ENCODE measurements around the gene USP53.

DNA sequence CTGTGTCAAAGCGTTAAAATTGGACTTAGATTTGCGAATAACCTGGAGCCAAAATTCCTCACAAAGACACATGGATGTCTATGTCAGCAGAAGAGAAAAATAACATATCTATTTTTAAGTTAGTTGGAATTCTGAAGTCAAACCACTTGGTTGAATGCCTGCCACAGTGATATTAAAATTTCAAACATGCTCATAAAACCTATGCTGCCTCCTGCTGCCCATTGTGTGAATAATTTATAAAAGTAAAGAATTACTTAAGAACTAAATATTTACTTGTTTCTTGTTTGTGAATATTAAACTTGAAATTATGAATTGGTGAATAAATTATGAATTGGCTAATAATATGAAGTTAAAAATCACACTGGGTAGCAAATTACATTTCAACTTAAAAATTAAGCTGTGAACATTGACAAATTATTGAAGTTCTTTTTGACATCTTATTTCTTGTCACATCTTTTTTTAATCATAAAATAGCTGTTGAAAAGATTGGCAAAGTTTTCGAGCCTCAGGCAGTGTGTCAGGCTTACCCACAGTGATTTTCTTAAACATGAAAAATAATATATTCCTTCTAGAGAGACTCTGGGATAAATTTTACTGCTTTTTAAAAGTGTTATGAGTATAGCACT lies 74.0 kb downstream of the USP53 start:
- TF ChIP-seq, protein P1, sequence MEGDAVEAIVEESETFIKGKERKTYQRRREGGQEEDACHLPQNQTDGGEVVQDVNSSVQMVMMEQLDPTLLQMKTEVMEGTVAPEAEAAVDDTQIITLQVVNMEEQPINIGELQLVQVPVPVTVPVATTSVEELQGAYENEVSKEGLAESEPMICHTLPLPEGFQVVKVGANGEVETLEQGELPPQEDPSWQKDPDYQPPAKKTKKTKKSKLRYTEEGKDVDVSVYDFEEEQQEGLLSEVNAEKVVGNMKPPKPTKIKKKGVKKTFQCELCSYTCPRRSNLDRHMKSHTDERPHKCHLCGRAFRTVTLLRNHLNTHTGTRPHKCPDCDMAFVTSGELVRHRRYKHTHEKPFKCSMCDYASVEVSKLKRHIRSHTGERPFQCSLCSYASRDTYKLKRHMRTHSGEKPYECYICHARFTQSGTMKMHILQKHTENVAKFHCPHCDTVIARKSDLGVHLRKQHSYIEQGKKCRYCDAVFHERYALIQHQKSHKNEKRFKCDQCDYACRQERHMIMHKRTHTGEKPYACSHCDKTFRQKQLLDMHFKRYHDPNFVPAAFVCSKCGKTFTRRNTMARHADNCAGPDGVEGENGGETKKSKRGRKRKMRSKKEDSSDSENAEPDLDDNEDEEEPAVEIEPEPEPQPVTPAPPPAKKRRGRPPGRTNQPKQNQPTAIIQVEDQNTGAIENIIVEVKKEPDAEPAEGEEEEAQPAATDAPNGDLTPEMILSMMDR (IDR thresholded peaks at IDR 0.05; ENCODE audit: low read depth, low read length, poor library complexity, severe bottlenecking), result peak; percentile 50
- TF ChIP-seq EZH2phosphoT487 (IDR thresholded peaks at IDR 0.05; ENCODE audit: borderline replicate concordance, low read length), result no peak
